Adrenal gland (tissue), 12 donors: Measurements from ENCODE around the gene ARAP3. TPM values are rescaled to one million over a fixed set of nuclear protein-coding genes. Genes with fewer than 3 reads are reported as not detected.

Source experiments
- DNase-seq, 7 donors: peaks; one replicate each; pipeline ENCODE4 v3.0.0-alpha.2; 2019 to 2020
- H3K27ac ChIP-seq, 5 donors: fragments of 200-600 bp; sonication (generic) in 4 of 5; 1 replicate in 3 of 5; 2 replicates in 2 of 5; pipeline versions ENCODE4 v1.5.1 to v1.8.0; 2016 to 2020; ENCODE audit warnings: mild to moderate bottlenecking in 1 of 5
- H3K27me3 ChIP-seq: fragments of 200-600 bp; 2 replicates; pipeline ENCODE4 v1.8.0; 2021
- H3K36me3 ChIP-seq, 2 donors: fragments of 200-600 bp; replicated peaks in 1 of 2; 1 replicate in 1 of 2; 2 replicates in 1 of 2; pipeline versions ENCODE4 v1.5.1 to v1.8.0; 2018 to 2022
- H3K4me1 ChIP-seq, 2 donors: fragments of 200-600 bp; replicated peaks in 1 of 2; 1 replicate in 1 of 2; 2 replicates in 1 of 2; pipeline versions ENCODE4 v1.5.1 to v1.8.0; 2018 to 2021
- H3K4me3 ChIP-seq, 4 donors: fragments of 200-600 bp; sonication (generic) in 3 of 4; one replicate each; pipeline ENCODE4 v1.5.1; 2016 to 2018
- H3K9me3 ChIP-seq, 3 donors: fragments of 200-600 bp; sonication (generic) in 1 of 3; replicated peaks in 1 of 3; 1 replicate in 2 of 3; 2 replicates in 1 of 3; pipeline versions ENCODE4 v1.5.1 to v1.8.0; 2016 to 2021
- POLR2A ChIP-seq, 2 donors: fragments of 450-650 bp; IDR thresholded peaks; one replicate each; pipeline ENCODE4 v1.6.1; 2017; ENCODE audit warnings: antibody characterized with exemption in 2 of 2, mild to moderate bottlenecking in 2 of 2, moderate library complexity in 1 of 2
- WGBS, 4 donors: extraction: QIAGEN DNeasy Blood & Tissue Kit in 2 of 4; methylation state at CpG; one replicate each; pipeline versions ENCODE4 v1.1.5 to v1.1.7; 2013 to 2017; 5-methylcytosine and 5-hydroxymethylcytosine counted together
- intact Hi-C, 2 donors: fragments of 100-400 bp; cut with DNase I; formaldehyde crosslinking; loops; one replicate each; pipeline versions ENCODE4 v1.14.1 to v1.15.0; 2022 to 2023
- polyA plus RNA-seq, 3 donors: library from polyadenylated mRNA; stranded (reverse); fragments of 200-250 nt in 2 of 3; fragments of 350-450 nt in 1 of 3; fragmentation: Illumina TruSeq in 1 of 3; extraction: RNeasy Lipid Tissue Mini Kit (QIAGEN cat#74804) in 1 of 3; gene quantifications; one replicate each; pipeline ENCODE4 v1.2.3, GENCODE V29; 2013 to 2014
- total RNA-seq, 9 donors: library from RNA; depleted of rRNA in 4 of 9; stranded (reverse); fragments of >200 nt in 4 of 9; fragments of 120-200 nt in 1 of 9; fragmentation: NEBNext Ultra II Directional in 1 of 9; extraction: Animal tissue kit (Norgen Biotek cat#: 25700) in 1 of 9; gene quantifications; one replicate each; pipeline versions ENCODE4 v1.1.0 to v1.2.4, GENCODE V29; 2013 to 2023
- TF ChIP-seq, protein P1 (sequence below), 6 experiments: fragments of 450-650 bp in 4 of 6; fragments of 200-600 bp in 2 of 6; sonication (generic) in 1 of 6; IDR thresholded peaks; 1 replicate in 5 of 6; 2 replicates in 1 of 6; pipeline versions ENCODE4 v1.5.1 to v1.8.0; 2016 to 2021; ENCODE audit warnings: antibody characterized with exemption in 6 of 6, mild to moderate bottlenecking in 2 of 6, moderate library complexity in 1 of 6
- donor health status: healthy with polysubstance abuse.
- donor health status: Bipolar disorder and iron deficiency.
- donor health status: DM: yes; HTN: yes; CAD: no.
- donor health status: DM: no; HTN: no; CAD: no.
- donor health status: DM: no; HTN: no; CAD: no.
- donor health status: DM: yes; HTN: yes; CAD: no.

The ARAP3 gene
- total and polyA plus RNA-seq, 12 donors = 3.0 to 38.6 (median 10.7) TPM

DNA sequence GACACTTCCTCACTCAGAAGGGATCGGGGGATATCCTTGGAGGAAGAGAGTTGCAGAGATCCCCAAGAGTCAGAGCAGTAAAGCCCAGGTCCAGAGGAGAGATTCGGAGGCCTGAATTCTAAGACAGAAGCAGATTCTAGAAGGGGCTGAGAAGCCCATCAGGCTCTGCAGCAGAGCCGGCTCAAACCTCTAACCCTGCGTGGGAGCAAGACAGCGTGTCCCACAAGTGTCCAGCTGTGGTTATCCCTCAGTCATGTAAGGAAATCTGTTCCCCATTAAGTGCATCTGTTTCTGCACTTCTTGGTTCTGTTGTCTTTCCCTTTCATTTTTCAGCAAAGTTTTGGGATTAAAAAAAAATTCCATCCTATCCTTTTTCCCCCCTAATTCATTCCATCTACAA, 58.4 kb downstream of the ARAP3 start:
- WGBS, 4 donors = 68 to 86% (median 72%) methylated on average over 5 of the region's 5 CpGs
- Histone ChIP-seq H3K27ac (no peak overlapping the region), H3K9me3 (no peaks in the 10 kb centered on the region), H3K36me3 (peaks cover 0 to 83% of the 10 kb centered on the region in 2 donors), H3K4me1 (peaks cover 0 to 12% of the 10 kb centered on the region in 2 donors), H3K27me3 (no peaks in the 10 kb centered on the region), H3K4me3 (no peak overlapping the region)
- intact Hi-C loops = loop anchor here (5.0 kb wide), 1 partner anchor 36 kb away; no protein-coding TSS in a partner anchor
- no peak for DNase-seq
- TF ChIP-seq, protein P1, sequence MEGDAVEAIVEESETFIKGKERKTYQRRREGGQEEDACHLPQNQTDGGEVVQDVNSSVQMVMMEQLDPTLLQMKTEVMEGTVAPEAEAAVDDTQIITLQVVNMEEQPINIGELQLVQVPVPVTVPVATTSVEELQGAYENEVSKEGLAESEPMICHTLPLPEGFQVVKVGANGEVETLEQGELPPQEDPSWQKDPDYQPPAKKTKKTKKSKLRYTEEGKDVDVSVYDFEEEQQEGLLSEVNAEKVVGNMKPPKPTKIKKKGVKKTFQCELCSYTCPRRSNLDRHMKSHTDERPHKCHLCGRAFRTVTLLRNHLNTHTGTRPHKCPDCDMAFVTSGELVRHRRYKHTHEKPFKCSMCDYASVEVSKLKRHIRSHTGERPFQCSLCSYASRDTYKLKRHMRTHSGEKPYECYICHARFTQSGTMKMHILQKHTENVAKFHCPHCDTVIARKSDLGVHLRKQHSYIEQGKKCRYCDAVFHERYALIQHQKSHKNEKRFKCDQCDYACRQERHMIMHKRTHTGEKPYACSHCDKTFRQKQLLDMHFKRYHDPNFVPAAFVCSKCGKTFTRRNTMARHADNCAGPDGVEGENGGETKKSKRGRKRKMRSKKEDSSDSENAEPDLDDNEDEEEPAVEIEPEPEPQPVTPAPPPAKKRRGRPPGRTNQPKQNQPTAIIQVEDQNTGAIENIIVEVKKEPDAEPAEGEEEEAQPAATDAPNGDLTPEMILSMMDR (IDR thresholded peaks at IDR 0.05) = no peak
- no peak for TF ChIP-seq POLR2A (IDR thresholded peaks at IDR 0.05)

DNA sequence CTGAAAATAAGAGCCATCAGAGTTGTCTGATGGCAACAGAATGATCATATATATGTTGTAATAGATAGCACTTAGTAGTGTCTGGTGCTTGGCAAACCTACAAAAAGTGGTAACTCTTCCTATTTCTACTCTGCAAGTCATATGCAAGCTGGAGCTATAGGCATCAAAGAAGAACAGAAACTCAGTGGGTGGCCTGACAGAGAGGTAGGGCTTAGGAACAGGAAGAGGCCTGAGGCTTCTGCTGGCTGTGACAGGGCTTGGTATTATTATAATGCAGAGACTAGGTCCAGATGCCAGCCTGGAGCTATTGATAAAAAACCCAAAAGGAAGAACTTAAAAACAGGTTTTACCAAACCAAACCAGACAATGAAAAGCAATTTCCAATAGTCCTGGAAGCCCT, 58.8 kb downstream of the ARAP3 start:
- no peaks in the 10 kb centered on the region for H3K9me3 ChIP-seq
- H3K27ac ChIP-seq = peak overlapping the region in 1 of 5 donors; percentile 36
- H3K36me3 ChIP-seq = peaks cover 0 to 79% of the 10 kb centered on the region in 2 donors
- no peak overlapping the region for H3K4me3 ChIP-seq
- TF ChIP-seq POLR2A (IDR thresholded peaks at IDR 0.05) = no peak
- TF ChIP-seq, protein P1 (IDR thresholded peaks at IDR 0.05) = no peak
- H3K4me1 ChIP-seq = peaks cover 0 to 12% of the 10 kb centered on the region in 2 donors
- no peak for DNase-seq
- intact Hi-C loops = loop anchor here (5.0 kb wide), 1 partner anchor 36 kb away; no protein-coding TSS in a partner anchor
- no peaks in the 10 kb centered on the region for H3K27me3 ChIP-seq

DNA sequence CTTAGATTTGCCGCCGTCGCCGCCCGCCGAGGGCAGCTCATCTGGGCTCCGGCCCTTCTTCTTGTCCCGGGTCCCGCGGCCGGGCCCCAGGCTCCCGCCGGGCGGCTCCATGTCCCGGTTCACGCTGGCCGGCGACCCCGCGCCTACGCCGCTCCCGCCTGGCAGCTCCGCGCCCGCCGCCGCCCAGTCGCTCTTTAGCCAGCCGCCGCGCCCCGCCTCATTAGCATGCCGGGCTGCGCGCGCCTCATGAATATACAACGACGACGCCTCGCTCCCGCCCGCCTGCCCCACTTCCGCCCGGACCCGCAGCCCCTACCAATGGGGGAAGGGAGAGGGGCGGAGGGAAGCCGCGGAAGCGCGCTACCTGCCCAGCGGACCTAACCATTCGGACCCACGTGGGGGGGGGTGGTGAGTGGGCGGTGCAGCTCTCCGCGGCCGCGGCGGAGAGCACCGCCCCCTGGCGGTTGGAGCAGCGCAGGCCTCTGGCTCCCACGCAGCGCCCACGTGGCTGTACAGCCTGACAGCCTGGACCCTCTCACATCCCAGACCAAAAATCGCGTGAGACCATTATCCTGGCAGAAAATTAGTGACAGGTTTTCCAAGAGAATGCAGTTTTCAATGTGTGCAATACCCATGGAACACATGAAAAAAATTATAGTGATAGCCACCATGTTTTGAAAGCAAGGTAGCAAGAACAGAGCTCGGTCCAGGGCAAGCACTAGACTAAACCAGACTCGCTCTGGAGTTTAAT, 63.1 kb downstream of the ARAP3 start, which contains the start of gene DIAPH1:
TSS of gene DIAPH1 (minus strand) at position 197 of the 751 bp plus-strand sequence. CDS start at position 111, 86 bp downstream.
- peak within 1 kb of the TSS; percentile 82 to 92 (median 92) for H3K27ac ChIP-seq
- peak within 1 kb of the TSS; percentile 49 to 81 (median 59) for H3K4me3 ChIP-seq
- H3K9me3 ChIP-seq = no peaks in the 10 kb centered on the region
- TF ChIP-seq POLR2A (IDR thresholded peaks at IDR 0.05) = peak; percentile 53 to 97
- TF ChIP-seq, protein P1 (IDR thresholded peaks at IDR 0.05) = peak; percentile 95 to 99 (median 96)
- 1 to 22% (median 8%) methylated on average over 4 to 70 of the region's 70 CpGs for WGBS, 4 donors
- peak; percentile 98 to 99 (median 98) for DNase-seq
- peaks cover 13 to 29% of the 10 kb centered on the region in 2 donors for H3K4me1 ChIP-seq
- H3K36me3 ChIP-seq = peaks cover 0 to 41% of the 10 kb centered on the region in 2 donors
- H3K27me3 ChIP-seq = no peaks in the 10 kb centered on the region
- intact Hi-C loops = no loop called here

DNA sequence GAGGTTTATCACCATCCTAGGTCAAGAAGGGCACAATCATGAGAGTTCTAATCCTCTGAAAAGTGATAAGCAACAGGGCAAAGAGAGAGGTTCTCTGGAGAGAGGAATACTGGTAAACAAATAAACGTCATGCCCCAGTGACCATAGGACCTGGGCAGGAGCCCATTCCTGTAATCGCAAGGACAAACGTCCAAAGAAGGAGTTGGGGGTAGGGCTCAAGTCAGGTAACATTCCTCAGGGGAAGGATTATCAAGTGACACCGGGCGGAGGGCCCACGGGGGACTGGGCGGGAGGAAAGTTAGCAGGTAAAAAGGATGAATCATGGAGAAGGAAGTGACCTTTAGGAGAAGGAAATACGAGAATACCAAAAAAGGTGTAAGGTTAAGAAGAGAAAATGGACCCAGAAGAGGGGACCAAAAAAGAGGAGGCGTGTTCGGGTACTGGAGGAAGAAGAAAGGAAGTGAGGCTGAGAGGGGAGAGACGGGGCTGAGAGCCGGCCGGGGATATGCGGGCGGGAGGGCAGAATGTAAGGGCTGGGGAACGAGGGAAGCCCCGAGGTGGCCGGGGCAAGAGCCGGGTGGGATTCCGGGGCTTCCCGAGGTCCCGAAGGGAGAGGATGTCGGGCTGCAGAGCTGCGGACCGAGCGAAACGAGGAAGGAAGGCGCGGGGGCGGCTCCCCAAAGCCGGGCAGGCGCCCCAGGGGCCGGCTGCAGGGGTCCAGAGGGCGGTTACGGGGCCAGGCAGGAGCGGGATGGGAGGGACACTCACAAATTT, 63.8 kb downstream of the ARAP3 start:
- H3K4me3 ChIP-seq = peak overlapping the region; percentile 49 to 81 (median 59)
- peaks cover 13 to 29% of the 10 kb centered on the region in 2 donors for H3K4me1 ChIP-seq
- no peaks in the 10 kb centered on the region for H3K27me3 ChIP-seq
- no peaks in the 10 kb centered on the region for H3K9me3 ChIP-seq
- peak overlapping the region; percentile 82 to 92 (median 92) for H3K27ac ChIP-seq
- 1% methylated on average over 35 to 36 of the region's 36 CpGs for WGBS, 4 donors
- TF ChIP-seq, protein P1 (IDR thresholded peaks at IDR 0.05) = no peak
- peak in 1 of 2 donors; percentile 40 for TF ChIP-seq POLR2A (IDR thresholded peaks at IDR 0.05)
- peak; percentile 63 to 77 (median 70) for DNase-seq
- intact Hi-C loops = no loop called here
- H3K36me3 ChIP-seq = peaks cover 0 to 34% of the 10 kb centered on the region in 2 donors
